SK-N-SH (cell line): ENCODE data around the gene TIAM1. TPM values are rescaled to one million over a fixed set of nuclear protein-coding genes. Genes with fewer than 3 reads are reported as not detected.
A peak's percentile ranks its signal among the peaks of the same experiment; 100 is the strongest.

Source experiments
- CTCF ChIA-PET: fragments of 300-600, 350-600 bp; formaldehyde crosslinking; extraction: SDS; loops from one replicate; lab custom pipeline; 2021; lab: Yijun Ruan, JAX
- POLR2A ChIA-PET: fragments of 350-600 bp; sonication (Branson Sonifier 250); formaldehyde crosslinking; extraction: SDS; loops from one replicate; lab custom pipeline; 2020; ENCODE audit warnings: antibody characterized with exemption, inconsistent platforms; lab: Yijun Ruan, JAX
- DNase-seq: peaks from one replicate; pipeline ENCODE4 v3.0.0; 2012
- H2AFZ ChIP-seq: fragments of 200-600 bp; sonication (generic); 2 replicates; pipeline ENCODE4 v1.8.1; 2016; ENCODE audit warnings: antibody characterized with exemption, mild to moderate bottlenecking, low read depth
- H3F3A ChIP-seq: fragments of 200-600 bp; sonication (generic); replicated peaks from 2 replicates; pipeline ENCODE3; 2016; ENCODE audit warnings: antibody characterized with exemption, mild to moderate bottlenecking; ENCODE audit not compliant: insufficient read depth
- H3K27ac ChIP-seq, 2 experiments: fragments of 200-500 bp in 1 of 2; fragments of 200-600 bp in 1 of 2; sonication (Bioruptor generic) in 1 of 2; sonication (generic), shearing (Covaris generic) in 1 of 2; 2 replicates each; pipeline versions ENCODE4 v1.5.1 to v1.6.1; 2014 to 2016; ENCODE audit warnings: low read depth in 2 of 2, inconsistent platforms in 1 of 2, low read length in 1 of 2, mild to moderate bottlenecking in 1 of 2, mixed read lengths in 1 of 2
- H3K27me3 ChIP-seq: fragments of 200-600 bp; sonication (generic), shearing (Covaris generic); 2 replicates; pipeline ENCODE4 v1.6.1; 2016; ENCODE audit warnings: mixed run types; ENCODE audit not compliant: insufficient read depth
- H3K36me3 ChIP-seq, 2 experiments: fragments of 200-500 bp in 1 of 2; fragments of 200-600 bp in 1 of 2; sonication (Bioruptor generic) in 1 of 2; sonication (generic) in 1 of 2; replicated peaks in 1 of 2; 2 replicates each; pipeline versions ENCODE3 to v1.5.1; 2014 to 2016; ENCODE audit warnings: low read length in 1 of 2, mild to moderate bottlenecking in 1 of 2; ENCODE audit not compliant: insufficient read depth in 2 of 2, control insufficient read depth in 1 of 2
- H3K4me1 ChIP-seq, 2 experiments: fragments of 200-500 bp in 1 of 2; fragments of 200-600 bp in 1 of 2; sonication (Bioruptor generic) in 1 of 2; sonication (generic), shearing (Covaris generic) in 1 of 2; 2 replicates each; pipeline versions ENCODE4 v1.5.1 to v1.6.1; 2014 to 2016; ENCODE audit warnings: low read depth in 1 of 2, low read length in 1 of 2, mixed run types in 1 of 2; ENCODE audit not compliant: insufficient read depth in 2 of 2, control insufficient read depth in 1 of 2
- H3K4me2 ChIP-seq: fragments of 200-600 bp; sonication (generic), shearing (Covaris generic); 2 replicates; pipeline ENCODE4 v1.6.1; 2017; ENCODE audit warnings: mixed run types
- H3K4me3 ChIP-seq, 2 experiments: fragments of 200-500 bp in 1 of 2; fragments of 200-600 bp in 1 of 2; sonication (Bioruptor generic) in 1 of 2; sonication (generic), shearing (Covaris generic) in 1 of 2; 2 replicates each; pipeline versions ENCODE4 v1.5.1 to v1.8.1; 2014 to 2016; ENCODE audit warnings: low read depth in 2 of 2, inconsistent platforms in 1 of 2, low read length in 1 of 2, mild to moderate bottlenecking in 1 of 2, mixed read lengths in 1 of 2, moderate library complexity in 1 of 2
- H3K79me2 ChIP-seq: fragments of 200-600 bp; sonication (generic); 2 replicates; pipeline ENCODE4 v1.8.1; 2017; ENCODE audit warnings: mild to moderate bottlenecking; ENCODE audit not compliant: insufficient read depth
- H3K9ac ChIP-seq: fragments of 200-600 bp; sonication (generic); 2 replicates; pipeline ENCODE4 v1.6.1; 2017; ENCODE audit warnings: mixed run types
- H3K9me2 ChIP-seq: fragments of 200-600 bp; sonication (generic); 2 replicates; pipeline ENCODE4 v1.6.1; 2017; ENCODE audit warnings: mixed run types
- H3K9me3 ChIP-seq: fragments of 200-600 bp; sonication (generic); 2 replicates; pipeline ENCODE4 v1.6.1; 2017; ENCODE audit warnings: mixed run types, mild to moderate bottlenecking, moderate library complexity
- H4K20me1 ChIP-seq: fragments of 200-600 bp; sonication (generic); 2 replicates; pipeline ENCODE4 v1.6.1; 2017; ENCODE audit warnings: mild to moderate bottlenecking, mixed run types; ENCODE audit not compliant: insufficient read depth
- GATA2 ChIP-seq: sonication (generic); formaldehyde crosslinking; IDR thresholded peaks from 2 replicates; pipeline ENCODE4 v1.5.0; 2020; ENCODE audit warnings: mild to moderate bottlenecking, missing genetic modification reagents
- MXI1 ChIP-seq: IDR thresholded peaks from 2 replicates; pipeline ENCODE4 v1.6.1; 2012; ENCODE audit warnings: mild to moderate bottlenecking, low read depth, low read length, improper control_type of control experiment
- NFIC ChIP-seq: IDR thresholded peaks from 2 replicates; pipeline ENCODE4 v1.4.0; 2012; ENCODE audit warnings: borderline replicate concordance
- NRF1 ChIP-seq: IDR thresholded peaks from 2 replicates; pipeline ENCODE4 v1.6.1; 2012; ENCODE audit warnings: low read depth, mild to moderate bottlenecking, low read length
- PBX3 ChIP-seq: IDR thresholded peaks from 2 replicates; pipeline ENCODE4; 2012
- POLR2AphosphoS5 ChIP-seq: IDR thresholded peaks from 2 replicates; pipeline ENCODE4 v1.6.1; 2012; ENCODE audit warnings: low read depth, low read length
- WGBS: methylation state at CpG from one replicate; pipeline ENCODE4 v1.1.6; 2017; ENCODE audit warnings: low lambda C conversion rate; 5-methylcytosine and 5-hydroxymethylcytosine counted together
- polyA plus RNA-seq, 3 experiments: library from polyadenylated mRNA; depleted of rRNA; stranded (reverse); fragments of >200 nt; gene quantifications; 2 replicates each; pipeline ENCODE4 v1.2.3, GENCODE V29; 2012
- TF ChIP-seq, protein P1 (sequence below): fragments of 150-350 bp; IDR thresholded peaks from 2 replicates; pipeline ENCODE4 v1.6.1; 2017; ENCODE audit warnings: antibody characterized with exemption, low read length, low read depth, borderline replicate concordance
- TF ChIP-seq, protein P2 (sequence below): fragments of 150-350 bp; IDR thresholded peaks from 2 replicates; pipeline ENCODE4 v1.6.1; 2016; ENCODE audit warnings: mild to moderate bottlenecking, low read depth, low read length
- TF ChIP-seq, protein P3 (sequence below): IDR thresholded peaks from 2 replicates; pipeline ENCODE4 v1.4.0; 2012; ENCODE audit warnings: low read depth, borderline replicate concordance

The TIAM1 gene
- polyA plus RNA-seq, 1 of the 3 experiments (the other 2 are of a cell fraction): 1.7 TPM

DNA sequence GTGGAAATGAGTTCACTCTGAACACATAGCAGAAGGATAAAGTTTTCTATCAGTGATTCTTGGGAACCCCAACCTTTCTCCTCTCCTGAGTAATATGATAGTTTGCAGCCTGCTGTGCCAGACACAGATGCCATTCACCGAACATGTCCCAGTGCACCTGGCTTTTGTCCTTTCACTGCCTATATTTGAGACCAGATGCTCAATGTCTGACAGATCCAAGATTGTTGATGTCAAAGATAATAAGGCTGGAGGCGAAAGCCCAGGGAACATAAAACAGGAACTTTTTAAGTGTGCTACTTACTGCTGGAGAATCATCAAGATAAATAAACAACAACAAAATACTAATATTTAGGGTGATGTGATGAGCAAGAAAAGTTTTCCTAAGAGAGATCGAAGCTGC is 139.3 kb downstream of the TIAM1 start (continued):
- TF ChIP-seq, protein P1, sequence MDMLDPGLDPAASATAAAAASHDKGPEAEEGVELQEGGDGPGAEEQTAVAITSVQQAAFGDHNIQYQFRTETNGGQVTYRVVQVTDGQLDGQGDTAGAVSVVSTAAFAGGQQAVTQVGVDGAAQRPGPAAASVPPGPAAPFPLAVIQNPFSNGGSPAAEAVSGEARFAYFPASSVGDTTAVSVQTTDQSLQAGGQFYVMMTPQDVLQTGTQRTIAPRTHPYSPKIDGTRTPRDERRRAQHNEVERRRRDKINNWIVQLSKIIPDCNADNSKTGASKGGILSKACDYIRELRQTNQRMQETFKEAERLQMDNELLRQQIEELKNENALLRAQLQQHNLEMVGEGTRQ: no peak
- TF ChIP-seq MXI1: no peak
- peak; percentile 80 for TF ChIP-seq GATA2
- TF ChIP-seq NFIC: no peak
- TF ChIP-seq, protein P2, sequence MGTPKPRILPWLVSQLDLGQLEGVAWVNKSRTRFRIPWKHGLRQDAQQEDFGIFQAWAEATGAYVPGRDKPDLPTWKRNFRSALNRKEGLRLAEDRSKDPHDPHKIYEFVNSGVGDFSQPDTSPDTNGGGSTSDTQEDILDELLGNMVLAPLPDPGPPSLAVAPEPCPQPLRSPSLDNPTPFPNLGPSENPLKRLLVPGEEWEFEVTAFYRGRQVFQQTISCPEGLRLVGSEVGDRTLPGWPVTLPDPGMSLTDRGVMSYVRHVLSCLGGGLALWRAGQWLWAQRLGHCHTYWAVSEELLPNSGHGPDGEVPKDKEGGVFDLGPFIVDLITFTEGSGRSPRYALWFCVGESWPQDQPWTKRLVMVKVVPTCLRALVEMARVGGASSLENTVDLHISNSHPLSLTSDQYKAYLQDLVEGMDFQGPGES: no peak
- TF ChIP-seq NRF1: no peak
- TF ChIP-seq POLR2AphosphoS5: no peak

GRCh38 chr21:31203431-31204054 is 140.5 kb downstream of the TIAM1 start:
- peaks cover 7 to 17% of the 10 kb centered on the region in 2 experiments for H3K4me1 ChIP-seq
- H3K4me3 ChIP-seq: no peak overlapping the region
- no peaks in the 10 kb centered on the region for H3K79me2 ChIP-seq
- DNase-seq: no peak
- no peak overlapping the region for H2AFZ ChIP-seq
- 60% methylated on average over 5 of the region's 5 CpGs for WGBS
- no peaks in the 10 kb centered on the region for H3K27me3 ChIP-seq
- peak overlapping the region; percentile 55 for H3K4me2 ChIP-seq
- ChIA-PET POLR2A (no interaction called here), CTCF (interaction anchor here (1.7 to 7.0 kb wide), 2 partner anchors 376 to 377 kb away, joined by 5 to 169 read pairs; no protein-coding TSS in a partner anchor)
- TF ChIP-seq, protein P3, sequence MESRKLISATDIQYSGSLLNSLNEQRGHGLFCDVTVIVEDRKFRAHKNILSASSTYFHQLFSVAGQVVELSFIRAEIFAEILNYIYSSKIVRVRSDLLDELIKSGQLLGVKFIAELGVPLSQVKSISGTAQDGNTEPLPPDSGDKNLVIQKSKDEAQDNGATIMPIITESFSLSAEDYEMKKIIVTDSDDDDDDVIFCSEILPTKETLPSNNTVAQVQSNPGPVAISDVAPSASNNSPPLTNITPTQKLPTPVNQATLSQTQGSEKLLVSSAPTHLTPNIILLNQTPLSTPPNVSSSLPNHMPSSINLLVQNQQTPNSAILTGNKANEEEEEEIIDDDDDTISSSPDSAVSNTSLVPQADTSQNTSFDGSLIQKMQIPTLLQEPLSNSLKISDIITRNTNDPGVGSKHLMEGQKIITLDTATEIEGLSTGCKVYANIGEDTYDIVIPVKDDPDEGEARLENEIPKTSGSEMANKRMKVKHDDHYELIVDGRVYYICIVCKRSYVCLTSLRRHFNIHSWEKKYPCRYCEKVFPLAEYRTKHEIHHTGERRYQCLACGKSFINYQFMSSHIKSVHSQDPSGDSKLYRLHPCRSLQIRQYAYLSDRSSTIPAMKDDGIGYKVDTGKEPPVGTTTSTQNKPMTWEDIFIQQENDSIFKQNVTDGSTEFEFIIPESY: no peak
- TF ChIP-seq, protein P2: no peak
- no peak for TF ChIP-seq PBX3
- no peak for TF ChIP-seq GATA2
- H3K27ac ChIP-seq: peak overlapping the region in 1 of 2 experiments; percentile 72; a peak in 3 of 4 replicates
- H3F3A ChIP-seq: peaks cover 12% of the 10 kb centered on the region
- H3K9me3 ChIP-seq: no peaks in the 10 kb centered on the region
- H3K9me2 ChIP-seq: no peaks in the 10 kb centered on the region
- H4K20me1 ChIP-seq: no peaks in the 10 kb centered on the region
- no peak overlapping the region for H3K9ac ChIP-seq
- no peaks in the 10 kb centered on the region for H3K36me3 ChIP-seq
